GM12878 (cell line): Measurements from ENCODE around the gene CORO1A. TPM values are rescaled to one million over a fixed set of nuclear protein-coding genes. Genes with fewer than 3 reads are reported as not detected.

Experiments used
- CREM ChIP-seq: IDR thresholded peaks from 2 replicates; pipeline ENCODE4 v1.6.1; 2014; ENCODE audit warnings: antibody characterized with exemption, low read depth
- EGR1 ChIP-seq, 2 experiments: IDR thresholded peaks; 1 replicate in 1 of 2; 2 replicates in 1 of 2; pipeline ENCODE4 v1.6.1; 2011 to 2012; ENCODE audit warnings: low read depth in 2 of 2, low read length in 2 of 2, borderline replicate concordance in 1 of 2, mild to moderate bottlenecking in 1 of 2, moderate library complexity in 1 of 2
- ESRRA ChIP-seq: IDR thresholded peaks from 2 replicates; pipeline ENCODE4 v1.6.1; 2012; ENCODE audit warnings: mild to moderate bottlenecking, low read length, improper control_type of control experiment
- IRF4 ChIP-seq: IDR thresholded peaks from 2 replicates; pipeline ENCODE4 v1.6.1; 2011; ENCODE audit warnings: low read depth, low read length
- LARP7 ChIP-seq: fragments of 450-650 bp; IDR thresholded peaks from 2 replicates; pipeline ENCODE4 v1.6.1; 2017; ENCODE audit warnings: mild to moderate bottlenecking
- NFXL1 ChIP-seq: fragments of 450-650 bp; IDR thresholded peaks from 2 replicates; pipeline ENCODE4 v1.6.1; 2017; ENCODE audit warnings: antibody characterized with exemption, mild to moderate bottlenecking, borderline replicate concordance
- NFYA ChIP-seq: IDR thresholded peaks from 2 replicates; pipeline ENCODE4 v1.6.1; 2011; ENCODE audit warnings: low read depth, mild to moderate bottlenecking, low read length, improper control_type of control experiment, borderline replicate concordance
- POLR2A ChIP-seq: IDR thresholded peaks from 2 replicates; pipeline ENCODE4 v1.6.1; 2011; ENCODE audit warnings: low read depth, mild to moderate bottlenecking, low read length
- POLR2AphosphoS5 ChIP-seq: IDR thresholded peaks from 2 replicates; pipeline ENCODE4 v1.6.1; 2011; ENCODE audit warnings: mild to moderate bottlenecking, low read length, inconsistent platforms
- RB1 ChIP-seq: fragments of 450-650 bp; formaldehyde crosslinking; IDR thresholded peaks from 2 replicates; pipeline ENCODE4 v1.6.1; 2017; ENCODE audit warnings: mild to moderate bottlenecking, borderline replicate concordance
- RUNX3 ChIP-seq: IDR thresholded peaks from 2 replicates; pipeline ENCODE4 v1.6.1; 2012; ENCODE audit warnings: low read length, inconsistent platforms
- SMC3 ChIP-seq: IDR thresholded peaks from 2 replicates; pipeline ENCODE4 v1.6.1; 2011; ENCODE audit warnings: low read length, improper control_type of control experiment, borderline replicate concordance
- TCF12 ChIP-seq: IDR thresholded peaks from 2 replicates; pipeline ENCODE4 v1.6.1; 2011; ENCODE audit warnings: low read depth, mild to moderate bottlenecking, low read length
- ZNF217 ChIP-seq: fragments of 450-650 bp; IDR thresholded peaks from 2 replicates; pipeline ENCODE4 v1.6.1; 2017; ENCODE audit warnings: antibody characterized with exemption, mild to moderate bottlenecking
- polyA plus RNA-seq, 11 experiments: library from polyadenylated mRNA; depleted of rRNA in 4 of 11; unstranded in 6 of 11; stranded (reverse) in 5 of 11; fragments of >200 nt; fragmentation: Nextera tagmentation in 4 of 11; fragmentation: Illumina TruSeq in 1 of 11; extraction: Ambion mirVana in 4 of 11; extraction: Trizol in 1 of 11; gene quantifications; 1 replicate in 1 of 11; 2 replicates in 10 of 11; pipeline versions ENCODE4 v1.2.1 to v1.2.3, GENCODE V29; 2011 to 2016; ENCODE audit warnings: inconsistent platforms in 2 of 11, missing spikeins in 2 of 11, low read depth in 1 of 11
- total RNA-seq, 4 experiments: library from RNA; depleted of rRNA in 3 of 4; stranded (reverse); fragments of >200 nt in 3 of 4; fragmentation: Illumina TruSeq in 1 of 4; extraction: Trizol in 1 of 4; gene quantifications; 2 replicates each; pipeline versions ENCODE4 v1.2.1 to v1.2.3, GENCODE V29; 2013 to 2021
- TF ChIP-seq, protein P1 (sequence below): fragments of 450-650 bp; IDR thresholded peaks from 2 replicates; pipeline ENCODE4 v1.6.1; 2017; ENCODE audit warnings: mild to moderate bottlenecking, moderate library complexity
- TF ChIP-seq, protein P2 (sequence below): IDR thresholded peaks from 2 replicates; pipeline ENCODE4 v1.6.1; 2011; ENCODE audit warnings: borderline replicate concordance, low read depth, mild to moderate bottlenecking, moderate library complexity, mixed read lengths, low read length; ENCODE audit not compliant: insufficient read depth; ENCODE audit errors: extremely low read length
- TF ChIP-seq, protein P3 (sequence below): fragments of 450-650 bp; IDR thresholded peaks from 2 replicates; pipeline ENCODE4 v1.6.1; 2016; ENCODE audit warnings: mild to moderate bottlenecking
- TF ChIP-seq, protein P4 (sequence below): IDR thresholded peaks from 2 replicates; pipeline ENCODE4 v1.6.1; 2011; ENCODE audit warnings: mild to moderate bottlenecking, low read depth, low read length, moderate library complexity; ENCODE audit not compliant: insufficient replicate concordance
- TF ChIP-seq, protein P5 (sequence below): fragments of 150-350 bp; IDR thresholded peaks from 2 replicates; pipeline ENCODE4 v1.6.1; 2016; ENCODE audit warnings: low read depth, low read length

Gene CORO1A
- total and polyA plus RNA-seq, 10 of the 15 experiments (the other 5 are each of a cell fraction or from before 2014, with no cell fraction given): 16.3 to 1,464 (median 714) TPM

DNA sequence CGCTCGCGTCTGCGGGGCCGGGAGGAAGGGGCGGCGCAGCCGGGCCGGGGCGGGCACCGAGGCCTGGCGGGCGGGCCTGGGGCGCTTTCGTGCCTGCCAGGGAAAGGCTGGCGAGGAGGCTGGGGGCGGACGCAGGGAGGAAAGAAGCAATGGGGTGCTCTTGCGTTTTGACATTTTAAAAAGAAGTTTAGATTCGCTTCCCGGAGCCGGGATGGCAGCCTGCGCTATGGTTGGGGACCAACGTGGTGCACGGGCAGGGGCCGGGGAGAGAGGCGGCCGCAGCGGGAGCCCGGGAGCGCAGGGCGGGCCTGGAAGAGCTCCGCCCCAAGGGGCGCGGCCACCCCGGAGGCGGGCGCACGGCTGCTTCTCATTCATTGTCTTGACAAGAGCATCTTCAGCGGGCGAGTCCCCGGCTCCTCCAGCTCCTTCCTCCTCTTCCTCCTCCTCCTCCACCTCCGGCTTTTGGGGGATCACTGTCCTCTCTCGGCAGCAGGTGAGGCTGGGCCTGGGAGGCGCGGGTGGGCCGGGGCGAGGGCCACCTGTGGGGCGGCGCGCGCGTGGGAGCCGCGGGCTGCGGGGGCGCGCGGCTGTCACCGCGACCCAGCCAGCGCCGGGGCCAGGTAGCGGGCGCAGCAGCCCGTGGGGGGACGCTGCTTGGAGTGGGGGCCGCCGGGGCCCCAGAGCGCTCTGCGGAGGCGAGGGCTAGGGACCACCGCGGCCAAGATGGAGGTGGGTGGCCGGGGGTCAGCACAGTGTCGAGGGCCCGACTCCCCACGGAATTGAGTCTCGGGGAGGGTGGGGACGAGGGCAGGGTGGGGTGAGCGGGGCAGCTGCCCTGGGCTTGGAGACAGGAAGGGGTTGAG lies at the start of gene CORO1A (continued):
- TF ChIP-seq, protein P1, sequence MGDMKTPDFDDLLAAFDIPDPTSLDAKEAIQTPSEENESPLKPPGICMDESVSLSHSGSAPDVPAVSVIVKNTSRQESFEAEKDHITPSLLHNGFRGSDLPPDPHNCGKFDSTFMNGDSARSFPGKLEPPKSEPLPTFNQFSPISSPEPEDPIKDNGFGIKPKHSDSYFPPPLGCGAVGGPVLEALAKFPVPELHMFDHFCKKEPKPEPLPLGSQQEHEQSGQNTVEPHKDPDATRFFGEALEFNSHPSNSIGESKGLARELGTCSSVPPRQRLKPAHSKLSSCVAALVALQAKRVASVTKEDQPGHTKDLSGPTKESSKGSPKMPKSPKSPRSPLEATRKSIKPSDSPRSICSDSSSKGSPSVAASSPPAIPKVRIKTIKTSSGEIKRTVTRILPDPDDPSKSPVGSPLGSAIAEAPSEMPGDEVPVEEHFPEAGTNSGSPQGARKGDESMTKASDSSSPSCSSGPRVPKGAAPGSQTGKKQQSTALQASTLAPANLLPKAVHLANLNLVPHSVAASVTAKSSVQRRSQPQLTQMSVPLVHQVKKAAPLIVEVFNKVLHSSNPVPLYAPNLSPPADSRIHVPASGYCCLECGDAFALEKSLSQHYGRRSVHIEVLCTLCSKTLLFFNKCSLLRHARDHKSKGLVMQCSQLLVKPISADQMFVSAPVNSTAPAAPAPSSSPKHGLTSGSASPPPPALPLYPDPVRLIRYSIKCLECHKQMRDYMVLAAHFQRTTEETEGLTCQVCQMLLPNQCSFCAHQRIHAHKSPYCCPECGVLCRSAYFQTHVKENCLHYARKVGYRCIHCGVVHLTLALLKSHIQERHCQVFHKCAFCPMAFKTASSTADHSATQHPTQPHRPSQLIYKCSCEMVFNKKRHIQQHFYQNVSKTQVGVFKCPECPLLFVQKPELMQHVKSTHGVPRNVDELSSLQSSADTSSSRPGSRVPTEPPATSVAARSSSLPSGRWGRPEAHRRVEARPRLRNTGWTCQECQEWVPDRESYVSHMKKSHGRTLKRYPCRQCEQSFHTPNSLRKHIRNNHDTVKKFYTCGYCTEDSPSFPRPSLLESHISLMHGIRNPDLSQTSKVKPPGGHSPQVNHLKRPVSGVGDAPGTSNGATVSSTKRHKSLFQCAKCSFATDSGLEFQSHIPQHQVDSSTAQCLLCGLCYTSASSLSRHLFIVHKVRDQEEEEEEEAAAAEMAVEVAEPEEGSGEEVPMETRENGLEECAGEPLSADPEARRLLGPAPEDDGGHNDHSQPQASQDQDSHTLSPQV: no peak
- TF ChIP-seq, protein P2, sequence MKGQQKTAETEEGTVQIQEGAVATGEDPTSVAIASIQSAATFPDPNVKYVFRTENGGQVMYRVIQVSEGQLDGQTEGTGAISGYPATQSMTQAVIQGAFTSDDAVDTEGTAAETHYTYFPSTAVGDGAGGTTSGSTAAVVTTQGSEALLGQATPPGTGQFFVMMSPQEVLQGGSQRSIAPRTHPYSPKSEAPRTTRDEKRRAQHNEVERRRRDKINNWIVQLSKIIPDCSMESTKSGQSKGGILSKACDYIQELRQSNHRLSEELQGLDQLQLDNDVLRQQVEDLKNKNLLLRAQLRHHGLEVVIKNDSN: no peak
- TF ChIP-seq SMC3: no peak
- peak; percentile 6; the same call in 1 of the 2 replicates for TF ChIP-seq TCF12
- TF ChIP-seq, protein P3, sequence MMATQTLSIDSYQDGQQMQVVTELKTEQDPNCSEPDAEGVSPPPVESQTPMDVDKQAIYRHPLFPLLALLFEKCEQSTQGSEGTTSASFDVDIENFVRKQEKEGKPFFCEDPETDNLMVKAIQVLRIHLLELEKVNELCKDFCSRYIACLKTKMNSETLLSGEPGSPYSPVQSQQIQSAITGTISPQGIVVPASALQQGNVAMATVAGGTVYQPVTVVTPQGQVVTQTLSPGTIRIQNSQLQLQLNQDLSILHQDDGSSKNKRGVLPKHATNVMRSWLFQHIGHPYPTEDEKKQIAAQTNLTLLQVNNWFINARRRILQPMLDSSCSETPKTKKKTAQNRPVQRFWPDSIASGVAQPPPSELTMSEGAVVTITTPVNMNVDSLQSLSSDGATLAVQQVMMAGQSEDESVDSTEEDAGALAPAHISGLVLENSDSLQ: peak; percentile 12; the same call in 1 of the 2 replicates
- TF ChIP-seq, protein P4, sequence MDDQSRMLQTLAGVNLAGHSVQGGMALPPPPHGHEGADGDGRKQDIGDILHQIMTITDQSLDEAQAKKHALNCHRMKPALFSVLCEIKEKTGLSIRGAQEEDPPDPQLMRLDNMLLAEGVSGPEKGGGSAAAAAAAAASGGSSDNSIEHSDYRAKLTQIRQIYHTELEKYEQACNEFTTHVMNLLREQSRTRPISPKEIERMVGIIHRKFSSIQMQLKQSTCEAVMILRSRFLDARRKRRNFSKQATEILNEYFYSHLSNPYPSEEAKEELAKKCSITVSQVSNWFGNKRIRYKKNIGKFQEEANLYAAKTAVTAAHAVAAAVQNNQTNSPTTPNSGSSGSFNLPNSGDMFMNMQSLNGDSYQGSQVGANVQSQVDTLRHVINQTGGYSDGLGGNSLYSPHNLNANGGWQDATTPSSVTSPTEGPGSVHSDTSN: peak; percentile 52
- TF ChIP-seq ZNF217: peak; percentile 83
- no peak for TF ChIP-seq ESRRA
- peak; percentile 73 for TF ChIP-seq POLR2AphosphoS5
- peak; percentile 95 for TF ChIP-seq NFXL1
- TF ChIP-seq RB1: peak; percentile 79; the same call in 1 of the 2 replicates
- TF ChIP-seq POLR2A: peak; percentile 62
- peak in 1 of 2 experiments; percentile 60; a peak in 1 of 3 replicates for TF ChIP-seq EGR1 (IDR thresholded peaks at IDR 0.05; ENCODE audit: borderline replicate concordance in 1 of 2, low read depth in 2 of 2, low read length in 2 of 2)
- 0 out of 2 replicates have a peak, but pooled peaks have one; percentile 17 for TF ChIP-seq CREM
- TF ChIP-seq LARP7: peak; percentile 95
- TF ChIP-seq RUNX3: no peak
- TF ChIP-seq, protein P5, sequence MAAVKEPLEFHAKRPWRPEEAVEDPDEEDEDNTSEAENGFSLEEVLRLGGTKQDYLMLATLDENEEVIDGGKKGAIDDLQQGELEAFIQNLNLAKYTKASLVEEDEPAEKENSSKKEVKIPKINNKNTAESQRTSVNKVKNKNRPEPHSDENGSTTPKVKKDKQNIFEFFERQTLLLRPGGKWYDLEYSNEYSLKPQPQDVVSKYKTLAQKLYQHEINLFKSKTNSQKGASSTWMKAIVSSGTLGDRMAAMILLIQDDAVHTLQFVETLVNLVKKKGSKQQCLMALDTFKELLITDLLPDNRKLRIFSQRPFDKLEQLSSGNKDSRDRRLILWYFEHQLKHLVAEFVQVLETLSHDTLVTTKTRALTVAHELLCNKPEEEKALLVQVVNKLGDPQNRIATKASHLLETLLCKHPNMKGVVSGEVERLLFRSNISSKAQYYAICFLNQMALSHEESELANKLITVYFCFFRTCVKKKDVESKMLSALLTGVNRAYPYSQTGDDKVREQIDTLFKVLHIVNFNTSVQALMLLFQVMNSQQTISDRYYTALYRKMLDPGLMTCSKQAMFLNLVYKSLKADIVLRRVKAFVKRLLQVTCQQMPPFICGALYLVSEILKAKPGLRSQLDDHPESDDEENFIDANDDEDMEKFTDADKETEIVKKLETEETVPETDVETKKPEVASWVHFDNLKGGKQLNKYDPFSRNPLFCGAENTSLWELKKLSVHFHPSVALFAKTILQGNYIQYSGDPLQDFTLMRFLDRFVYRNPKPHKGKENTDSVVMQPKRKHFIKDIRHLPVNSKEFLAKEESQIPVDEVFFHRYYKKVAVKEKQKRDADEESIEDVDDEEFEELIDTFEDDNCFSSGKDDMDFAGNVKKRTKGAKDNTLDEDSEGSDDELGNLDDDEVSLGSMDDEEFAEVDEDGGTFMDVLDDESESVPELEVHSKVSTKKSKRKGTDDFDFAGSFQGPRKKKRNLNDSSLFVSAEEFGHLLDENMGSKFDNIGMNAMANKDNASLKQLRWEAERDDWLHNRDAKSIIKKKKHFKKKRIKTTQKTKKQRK: no peak
- TF ChIP-seq IRF4: no peak
- no peak for TF ChIP-seq NFYA
